SU-DHL-6 (cell line): ENCODE data around the gene SPINT4.

Experiments used
- H2AFZ ChIP-seq: fragments of 200-600 bp; sonication (generic); 2 replicates; pipeline ENCODE4 v1.6.1; 2014; ENCODE audit warnings: low read depth, mild to moderate bottlenecking, moderate library complexity, mixed read lengths, antibody characterized with exemption, low read length; ENCODE audit not compliant: severe bottlenecking
- H3F3A ChIP-seq: fragments of 200-600 bp; shearing (Covaris generic); 2 replicates; pipeline ENCODE4 v1.6.0; 2016; ENCODE audit warnings: antibody characterized with exemption, mild to moderate bottlenecking; ENCODE audit not compliant: insufficient read depth
- H3K27ac ChIP-seq: fragments of 200-600 bp; sonication (generic); 2 replicates; pipeline ENCODE4 v1.5.1; 2016; ENCODE audit warnings: low read depth, mild to moderate bottlenecking, low read length, moderate library complexity, mixed read lengths
- H3K27me3 ChIP-seq: fragments of 200-600 bp; sonication (generic), shearing (Covaris generic); 2 replicates; pipeline ENCODE4 v1.6.0; 2014; ENCODE audit warnings: mild to moderate bottlenecking, low read length
- H3K36me3 ChIP-seq: fragments of 200-600 bp; sonication (generic); 2 replicates; pipeline ENCODE4 v1.6.1; 2014; ENCODE audit warnings: mild to moderate bottlenecking, low read length, mixed read lengths
- H3K4me2 ChIP-seq: fragments of 300-600, 200-600 bp; shearing (Covaris generic), sonication (generic); 2 replicates; pipeline ENCODE4 v1.6.0; 2014; ENCODE audit warnings: low read length, low read depth, mild to moderate bottlenecking; ENCODE audit not compliant: poor library complexity, severe bottlenecking
- H3K4me3 ChIP-seq: fragments of 200-600 bp; sonication (generic); 2 replicates; pipeline ENCODE4 v1.5.1; 2014; ENCODE audit warnings: antibody characterized with exemption, low read length, mild to moderate bottlenecking, mixed read lengths; ENCODE audit not compliant: insufficient read depth, poor library complexity, severe bottlenecking
- H3K79me2 ChIP-seq: fragments of 200-600 bp; sonication (generic); 2 replicates; pipeline ENCODE4 v1.6.1; 2014; ENCODE audit warnings: mild to moderate bottlenecking, low read length, moderate library complexity; ENCODE audit not compliant: insufficient read depth
- H3K9ac ChIP-seq: fragments of 200-600 bp; sonication (generic); 2 replicates; pipeline ENCODE4 v1.7.0; 2014; ENCODE audit warnings: mild to moderate bottlenecking, low read length
- H3K9me2 ChIP-seq: fragments of 200-600 bp; sonication (generic); replicated peaks from 2 replicates; pipeline ENCODE4 v1.6.1; 2014; ENCODE audit warnings: low read length; ENCODE audit not compliant: insufficient read depth
- H3K9me3 ChIP-seq: fragments of 200-600 bp; sonication (generic); 2 replicates; pipeline ENCODE4 v1.6.1; 2014; ENCODE audit warnings: low read length, mixed read lengths; ENCODE audit not compliant: insufficient read depth
- H4K20me1 ChIP-seq: fragments of 200-600 bp; sonication (generic); 2 replicates; pipeline ENCODE4 v1.6.1; 2014; ENCODE audit warnings: low read depth, mild to moderate bottlenecking, antibody characterized with exemption, low read length, moderate library complexity, mixed read lengths
- EZH2phosphoT487 ChIP-seq: fragments of 200-600 bp; sonication (generic), shearing (Covaris generic); conservative IDR thresholded peaks from 2 replicates; pipeline ENCODE4 v1.6.1; 2018; ENCODE audit warnings: mild to moderate bottlenecking, antibody characterized with exemption, low read length, moderate library complexity, mixed read lengths
- TF ChIP-seq, protein P1 (sequence below): fragments of 200-600 bp; sonication (generic); IDR thresholded peaks from one replicate; pipeline ENCODE4 v1.5.1; 2017; ENCODE audit warnings: antibody characterized with exemption, mild to moderate bottlenecking, low read length, moderate library complexity; ENCODE audit not compliant: insufficient read depth, poor library complexity, severe bottlenecking

SPINT4 gene

DNA sequence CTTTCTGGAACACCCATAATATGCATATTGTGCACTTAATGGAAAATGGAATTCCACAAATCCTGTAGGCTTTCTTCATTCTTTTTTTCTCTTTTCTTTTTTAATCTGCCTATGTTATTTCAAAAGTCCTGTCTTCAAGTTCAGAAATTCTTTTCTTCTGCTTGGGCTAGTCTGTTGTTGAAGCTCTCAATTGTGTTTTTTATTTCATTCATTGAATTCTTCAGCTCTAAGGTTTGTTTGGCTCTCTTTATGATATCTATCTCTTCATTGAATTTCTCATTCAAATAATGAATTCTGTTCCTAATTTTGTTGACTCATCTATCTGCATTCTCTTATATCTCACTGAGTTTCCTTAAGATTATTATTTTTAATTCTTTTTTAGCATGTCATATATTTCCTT lies 10.1 kb downstream of the SPINT4 start:
- H2AFZ ChIP-seq, result no peak overlapping the region
- H3K79me2 ChIP-seq, result no peaks in the 10 kb centered on the region
- no peak overlapping the region for H3K27ac ChIP-seq
- H3K4me3 ChIP-seq, result no peak overlapping the region
- no peak for TF ChIP-seq EZH2phosphoT487
- TF ChIP-seq, protein P1, sequence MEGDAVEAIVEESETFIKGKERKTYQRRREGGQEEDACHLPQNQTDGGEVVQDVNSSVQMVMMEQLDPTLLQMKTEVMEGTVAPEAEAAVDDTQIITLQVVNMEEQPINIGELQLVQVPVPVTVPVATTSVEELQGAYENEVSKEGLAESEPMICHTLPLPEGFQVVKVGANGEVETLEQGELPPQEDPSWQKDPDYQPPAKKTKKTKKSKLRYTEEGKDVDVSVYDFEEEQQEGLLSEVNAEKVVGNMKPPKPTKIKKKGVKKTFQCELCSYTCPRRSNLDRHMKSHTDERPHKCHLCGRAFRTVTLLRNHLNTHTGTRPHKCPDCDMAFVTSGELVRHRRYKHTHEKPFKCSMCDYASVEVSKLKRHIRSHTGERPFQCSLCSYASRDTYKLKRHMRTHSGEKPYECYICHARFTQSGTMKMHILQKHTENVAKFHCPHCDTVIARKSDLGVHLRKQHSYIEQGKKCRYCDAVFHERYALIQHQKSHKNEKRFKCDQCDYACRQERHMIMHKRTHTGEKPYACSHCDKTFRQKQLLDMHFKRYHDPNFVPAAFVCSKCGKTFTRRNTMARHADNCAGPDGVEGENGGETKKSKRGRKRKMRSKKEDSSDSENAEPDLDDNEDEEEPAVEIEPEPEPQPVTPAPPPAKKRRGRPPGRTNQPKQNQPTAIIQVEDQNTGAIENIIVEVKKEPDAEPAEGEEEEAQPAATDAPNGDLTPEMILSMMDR, result no peak
- H3K27me3 ChIP-seq, result no peaks in the 10 kb centered on the region; the same call in 1 of the 2 replicates
- no peaks in the 10 kb centered on the region for H3F3A ChIP-seq
- no peaks in the 10 kb centered on the region for H3K9me3 ChIP-seq
- no peaks in the 10 kb centered on the region for H3K36me3 ChIP-seq
- no peaks in the 10 kb centered on the region for H3K9me2 ChIP-seq
- H4K20me1 ChIP-seq, result no peaks in the 10 kb centered on the region
- no peak overlapping the region for H3K9ac ChIP-seq
- no peak overlapping the region for H3K4me2 ChIP-seq

DNA sequence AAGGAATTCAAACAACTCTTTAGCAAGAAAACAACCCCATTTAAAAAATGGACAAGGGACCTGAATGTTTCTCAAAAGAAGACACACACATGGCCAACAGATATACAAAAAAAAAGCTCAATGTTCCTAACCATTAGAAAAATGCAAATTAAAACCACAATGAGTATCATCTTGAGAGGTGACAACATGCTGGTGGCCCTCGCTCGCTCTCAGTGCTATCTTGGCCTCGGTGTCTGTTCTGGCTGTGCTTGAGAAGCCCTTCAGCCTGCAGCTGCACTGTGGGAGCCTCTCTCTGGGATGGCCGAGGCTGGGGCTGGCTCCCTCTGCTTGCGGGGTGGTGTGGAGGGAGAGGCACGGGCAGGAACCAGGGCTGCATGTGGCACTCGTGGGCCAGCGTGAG lies 13.4 kb downstream of the SPINT4 start:
- Histone ChIP-seq H3K36me3 (no peaks in the 10 kb centered on the region), H3K9me3 (0 out of 2 replicates have a peak, but pooled peaks cover 4% of the 10 kb centered on the region), H3K79me2 (no peaks in the 10 kb centered on the region), H3K4me2 (no peak overlapping the region), H3K4me3 (no peak overlapping the region), H3K27me3 (no peaks in the 10 kb centered on the region), H3F3A (no peaks in the 10 kb centered on the region), H2AFZ (no peak overlapping the region), H3K9ac (no peak overlapping the region), H4K20me1 (no peaks in the 10 kb centered on the region), H3K27ac (no peak overlapping the region), H3K9me2 (no peaks in the 10 kb centered on the region)
- TF ChIP-seq, protein P1, result no peak
- TF ChIP-seq EZH2phosphoT487, result no peak

DNA sequence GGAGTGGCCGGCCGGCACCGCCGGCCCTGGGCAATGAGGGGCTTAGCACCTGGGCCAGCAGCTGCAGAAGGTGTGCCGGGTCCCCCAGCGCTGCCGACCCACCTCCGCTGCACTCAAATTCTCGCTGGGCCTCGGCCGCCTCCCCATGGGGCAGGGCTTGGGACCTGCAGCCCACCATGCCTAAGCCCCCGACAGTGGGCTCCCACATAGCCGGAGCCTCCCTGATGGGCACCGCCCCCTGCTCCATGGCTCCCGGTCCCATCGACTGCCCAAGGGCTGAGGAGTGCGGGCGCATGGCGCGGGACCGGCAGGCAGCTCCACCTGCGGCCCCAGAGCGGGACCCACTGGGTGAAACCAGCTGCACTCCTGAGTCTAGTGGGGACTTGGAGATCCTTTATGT lies 13.8 kb downstream of the SPINT4 start:
- Histone ChIP-seq H3K79me2 (no peaks in the 10 kb centered on the region), H3F3A (no peaks in the 10 kb centered on the region), H3K9me2 (no peaks in the 10 kb centered on the region), H3K9ac (no peak overlapping the region), H3K9me3 (0 out of 2 replicates have a peak, but pooled peaks cover 4% of the 10 kb centered on the region), H2AFZ (no peak overlapping the region), H3K36me3 (no peaks in the 10 kb centered on the region), H3K27ac (no peak overlapping the region), H4K20me1 (no peaks in the 10 kb centered on the region), H3K4me2 (no peak overlapping the region), H3K27me3 (no peaks in the 10 kb centered on the region), H3K4me3 (no peak overlapping the region)
- TF ChIP-seq, protein P1, result no peak
- no peak for TF ChIP-seq EZH2phosphoT487

DNA sequence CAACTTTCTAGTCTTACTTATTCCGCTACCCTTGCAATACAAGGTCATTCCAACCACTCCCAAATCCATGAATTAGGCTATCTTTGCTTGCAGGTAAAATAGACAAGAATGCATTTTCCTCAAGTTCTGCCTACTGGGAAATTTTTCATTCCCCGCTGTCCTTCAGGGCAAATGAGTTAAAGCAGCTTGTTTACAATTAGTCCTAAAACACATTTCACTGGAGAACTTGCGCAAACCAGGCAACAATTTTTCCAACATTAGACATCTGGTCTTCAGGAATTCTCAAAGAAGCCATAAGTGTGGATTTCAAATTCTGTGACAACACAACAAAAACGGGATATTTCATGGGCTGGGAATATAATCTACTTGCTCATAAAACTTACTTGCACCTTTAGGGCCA lies 20.4 kb downstream of the SPINT4 start:
- Histone ChIP-seq H3K79me2 (no peaks in the 10 kb centered on the region), H4K20me1 (no peaks in the 10 kb centered on the region), H3K9ac (no peak overlapping the region), H3K4me2 (no peak overlapping the region), H3K9me2 (no peaks in the 10 kb centered on the region), H3K9me3 (0 out of 2 replicates have a peak, but pooled peaks cover 4% of the 10 kb centered on the region), H3K4me3 (no peak overlapping the region), H2AFZ (no peak overlapping the region), H3F3A (no peaks in the 10 kb centered on the region), H3K27me3 (no peaks in the 10 kb centered on the region), H3K36me3 (no peaks in the 10 kb centered on the region), H3K27ac (no peak overlapping the region)
- no peak for TF ChIP-seq EZH2phosphoT487
- TF ChIP-seq, protein P1, result no peak
